ENCODE results near the gene PLCZ1. TPM values are rescaled to one million over a fixed set of nuclear protein-coding genes. Genes with fewer than 3 reads are reported as not detected.

Gene PLCZ1
- total RNA-seq, 1 donor from 2014 or later = not detected

DNA sequence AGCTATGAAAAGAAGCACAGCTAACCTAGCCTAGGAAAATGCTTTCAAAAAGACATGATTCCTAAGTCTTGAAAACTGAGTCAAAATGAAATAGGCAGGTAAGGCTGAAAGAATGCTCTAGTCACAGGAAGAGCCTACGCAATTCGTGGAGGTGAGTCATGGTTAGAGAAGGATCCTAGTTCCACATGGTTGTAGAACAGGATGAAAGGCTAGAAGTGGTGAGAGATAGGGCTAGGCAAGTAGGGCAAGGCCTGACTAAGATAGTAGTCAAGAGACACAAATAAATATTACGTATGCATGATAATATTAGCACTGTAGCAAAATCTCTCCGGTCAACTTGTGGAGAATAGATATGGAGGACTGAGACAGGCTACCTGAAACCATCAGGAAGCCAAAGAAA is 47.2 kb downstream of the PLCZ1 start:
- no peak overlapping the region for H3K27ac ChIP-seq
- intact Hi-C loops (cut with DNase I) = no loop called here
- no peak for TF ChIP-seq CTCF (IDR thresholded peaks at IDR 0.05)

GRCh38 chr12:18689771-18690170 is 48.0 kb downstream of the PLCZ1 start:
- H3K4me3 ChIP-seq = no peak overlapping the region
- no peaks in the 10 kb centered on the region for H3K27me3 ChIP-seq
- H3K4me1 ChIP-seq = no peaks in the 10 kb centered on the region
- DNase-seq (ENCODE audit: extremely low spot score in 2 of 2) = no peak
- TF ChIP-seq POLR2A (IDR thresholded peaks at IDR 0.05) = no peak
- no peak for TF ChIP-seq POLR2AphosphoS5 (IDR thresholded peaks at IDR 0.05; ENCODE audit: insufficient read depth in 1 of 2, low read depth in 1 of 2)
- no peak for TF ChIP-seq CTCF (IDR thresholded peaks at IDR 0.05)
- intact Hi-C loops (cut with DNase I) = no loop called here
- no peaks in the 10 kb centered on the region for H3K9me3 ChIP-seq
- no peak overlapping the region for H3K27ac ChIP-seq
- no peaks in the 10 kb centered on the region for H3K36me3 ChIP-seq

More for the DNA sequence above, 47.2 kb downstream of the PLCZ1 start:
- Histone ChIP-seq H3K27me3 (no peaks in the 10 kb centered on the region), H3K4me1 (no peaks in the 10 kb centered on the region), H3K4me3 (no peak overlapping the region), H3K36me3 (no peaks in the 10 kb centered on the region), H3K9me3 (no peaks in the 10 kb centered on the region)
- DNase-seq (ENCODE audit: extremely low spot score in 2 of 2) = no peak

DNA sequence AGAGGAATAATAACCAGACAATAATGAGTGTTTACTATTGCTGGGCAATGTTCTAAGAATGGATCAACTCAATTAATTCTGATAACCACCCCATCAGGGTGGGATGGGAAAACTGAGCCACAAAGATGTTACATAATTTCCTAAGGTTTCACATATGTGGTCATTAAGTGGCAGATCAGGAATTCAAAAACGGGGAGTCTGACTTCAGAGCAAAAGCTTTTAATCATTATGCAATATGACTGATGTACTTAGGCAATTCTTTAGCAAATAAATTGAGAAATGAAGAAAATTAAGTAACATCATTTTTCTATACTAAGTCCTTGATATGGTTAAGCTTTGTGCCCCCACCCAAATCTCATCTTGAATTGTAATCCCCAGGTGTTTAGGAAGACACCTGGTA is 53.4 kb downstream of the PLCZ1 start:
- intact Hi-C loops (cut with DNase I) = no loop called here
- H3K4me3 ChIP-seq = no peak overlapping the region
- no peaks in the 10 kb centered on the region for H3K36me3 ChIP-seq
- no peak overlapping the region for H3K27ac ChIP-seq
- no peaks in the 10 kb centered on the region for H3K9me3 ChIP-seq
- H3K27me3 ChIP-seq = no peaks in the 10 kb centered on the region
- no peak for TF ChIP-seq POLR2AphosphoS5 (IDR thresholded peaks at IDR 0.05; ENCODE audit: insufficient read depth in 1 of 2, low read depth in 1 of 2)
- no peak for TF ChIP-seq POLR2A (IDR thresholded peaks at IDR 0.05)
- TF ChIP-seq CTCF (IDR thresholded peaks at IDR 0.05) = no peak
- no peak for DNase-seq (ENCODE audit: extremely low spot score in 2 of 2)
- H3K4me1 ChIP-seq = no peaks in the 10 kb centered on the region

DNA sequence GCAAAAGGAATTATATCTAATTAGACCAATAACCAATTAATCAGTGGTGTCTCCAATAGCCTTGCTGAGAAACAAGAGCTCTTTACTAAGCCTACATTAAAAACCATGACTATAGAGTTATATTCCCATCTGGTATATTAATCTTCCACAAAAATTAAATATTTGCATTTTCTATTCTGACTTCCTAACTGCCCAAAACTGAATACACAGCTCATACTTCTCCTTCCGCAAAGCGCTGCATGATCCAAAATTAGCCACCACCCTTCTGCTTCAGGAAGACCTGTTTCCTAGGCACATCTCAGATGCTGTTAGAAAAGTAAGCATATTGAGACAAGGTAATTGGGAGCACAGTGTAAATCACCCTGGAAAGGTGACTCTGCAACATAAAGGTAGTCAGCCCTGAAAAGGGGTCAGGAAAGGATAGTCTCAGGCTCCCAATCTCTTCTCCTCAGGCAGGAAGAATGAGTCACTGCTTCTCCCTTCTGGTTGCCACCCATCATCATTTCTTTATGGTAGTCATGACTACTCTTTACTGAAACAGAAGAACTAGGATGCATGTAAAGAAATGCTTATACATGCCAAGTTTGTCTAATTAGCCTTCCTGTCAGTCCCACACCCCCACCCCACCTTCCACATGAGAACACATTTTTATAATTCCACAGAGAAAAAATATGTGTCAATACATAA is 54.3 kb downstream of the PLCZ1 start:
- DNase-seq (ENCODE audit: extremely low spot score in 2 of 2) = no peak
- no peaks in the 10 kb centered on the region for H3K36me3 ChIP-seq
- intact Hi-C loops (cut with DNase I) = no loop called here
- H3K27ac ChIP-seq = no peak overlapping the region
- TF ChIP-seq CTCF (IDR thresholded peaks at IDR 0.05) (no peak), POLR2AphosphoS5 (IDR thresholded peaks at IDR 0.05; ENCODE audit: insufficient read depth in 1 of 2, low read depth in 1 of 2) (no peak), POLR2A (IDR thresholded peaks at IDR 0.05) (no peak)
- no peak overlapping the region for H3K4me3 ChIP-seq
- no peaks in the 10 kb centered on the region for H3K27me3 ChIP-seq
- no peaks in the 10 kb centered on the region for H3K4me1 ChIP-seq
- no peaks in the 10 kb centered on the region for H3K9me3 ChIP-seq

GRCh38 chr12:18681818-18682217 is 56.0 kb downstream of the PLCZ1 start:
- DNase-seq (ENCODE audit: extremely low spot score in 2 of 2) = no peak
- Histone ChIP-seq H3K4me1 (no peaks in the 10 kb centered on the region), H3K27me3 (no peaks in the 10 kb centered on the region)

More at GRCh38 chr12:18681818-18682217, 56.0 kb downstream of the PLCZ1 start:
- intact Hi-C loops (cut with DNase I) = no loop called here
- no peak overlapping the region for H3K4me3 ChIP-seq
- H3K36me3 ChIP-seq = no peaks in the 10 kb centered on the region
- TF ChIP-seq POLR2AphosphoS5 (IDR thresholded peaks at IDR 0.05; ENCODE audit: insufficient read depth in 1 of 2, low read depth in 1 of 2) = no peak
- no peak for TF ChIP-seq CTCF (IDR thresholded peaks at IDR 0.05)
- no peak for TF ChIP-seq POLR2A (IDR thresholded peaks at IDR 0.05)
- H3K27ac ChIP-seq = no peak overlapping the region
- no peaks in the 10 kb centered on the region for H3K9me3 ChIP-seq
